ENCODE measurements around the gene CADM3. TPM values are rescaled to one million over a fixed set of nuclear protein-coding genes. Genes with fewer than 3 reads are reported as not detected.

The CADM3 gene
- polyA plus RNA-seq, 3 donors = not detected

- Mint-ChIP-seq H3K4me1 (peaks cover 40% of the 10 kb centered on the region), H3K4me3 (no peak overlapping the region), H3K27ac (peak overlapping the region in 2 of 7 donors; percentile 37), H3K36me3 (no peaks in the 10 kb centered on the region), H3K27me3 (ENCODE audit: low read depth in 3 of 3) (peaks cover 11 to 35% (median 24%) of the 10 kb centered on the region in 3 donors), H3K9me3 (peaks cover 0 to 2% (median 0%) of the 10 kb centered on the region in 7 donors)
- Histone ChIP-seq H4K20me1 (ENCODE audit: insufficient read depth, low read length) (no peaks in the 10 kb centered on the region), H2AFZ (ENCODE audit: insufficient read depth, low read depth, low read length, poor library complexity, severe bottlenecking) (no peak overlapping the region), H3K9ac (ENCODE audit: insufficient read depth, low read length, poor library complexity, severe bottlenecking) (no peak overlapping the region), H3K4me3 (replicated peaks in 1 of 3; ENCODE audit: low read depth in 2 of 3, low read length in 3 of 3) (no peak overlapping the region), H3K27ac (ENCODE audit: low read depth in 1 of 2, low read length in 2 of 2) (no peak overlapping the region), H3K9me3 (replicated peaks in 1 of 2; ENCODE audit: control insufficient read depth in 1 of 2, insufficient read depth in 1 of 2, low read length in 2 of 2) (no peaks in the 10 kb centered on the region), H3K36me3 (replicated peaks in 1 of 2; ENCODE audit: control insufficient read depth in 1 of 2, insufficient read depth in 2 of 2, low read length in 2 of 2) (no peaks in the 10 kb centered on the region), H3K4me2 (replicated peaks; ENCODE audit: extremely low read depth, low read length, poor library complexity, severe bottlenecking) (no peak overlapping the region), H3K4me1 (ENCODE audit: control insufficient read depth in 1 of 2, insufficient read depth in 2 of 2, low read length in 2 of 2) (peaks cover 19 to 25% of the 10 kb centered on the region in 2 donors), H3K79me2 (ENCODE audit: insufficient read depth, low read length) (no peaks in the 10 kb centered on the region), H3K27me3 (ENCODE audit: control insufficient read depth in 2 of 2, insufficient read depth in 2 of 2, low read length in 2 of 2) (peaks cover 0 to 19% of the 10 kb centered on the region in 2 donors)
- intact Hi-C loops (cut with micrococcal nuclease) = no loop called here
- no peak for DNase-seq
- 100% methylated on average over 1 of the region's 6 CpGs for WGBS (ENCODE audit: insufficient coverage)
- no peak for TF ChIP-seq CTCF (IDR thresholded peaks at IDR 0.05)
These were observed 33.8 kb downstream of the CADM3 start for GRCh38 chr1:159205225-159205624.

GRCh38 chr1:159206110-159206509 is 34.7 kb downstream of the CADM3 start:
- H3K9me3 Mint-ChIP-seq = peaks cover 0 to 2% (median 0%) of the 10 kb centered on the region in 7 donors
- intact Hi-C loops (cut with micrococcal nuclease) = no loop called here
- TF ChIP-seq CTCF (IDR thresholded peaks at IDR 0.05) = no peak
- H3K4me1 Mint-ChIP-seq = peaks cover 33% of the 10 kb centered on the region
- Histone ChIP-seq H4K20me1 (ENCODE audit: insufficient read depth, low read length) (no peaks in the 10 kb centered on the region), H3K79me2 (ENCODE audit: insufficient read depth, low read length) (no peaks in the 10 kb centered on the region), H3K4me1 (ENCODE audit: control insufficient read depth in 1 of 2, insufficient read depth in 2 of 2, low read length in 2 of 2) (peaks cover 13 to 23% of the 10 kb centered on the region in 2 donors), H3K4me3 (replicated peaks in 1 of 3; ENCODE audit: low read depth in 2 of 3, low read length in 3 of 3) (no peak overlapping the region), H2AFZ (ENCODE audit: insufficient read depth, low read depth, low read length, poor library complexity, severe bottlenecking) (no peak overlapping the region), H3K27me3 (ENCODE audit: control insufficient read depth in 2 of 2, insufficient read depth in 2 of 2, low read length in 2 of 2) (peaks cover 0 to 19% of the 10 kb centered on the region in 2 donors), H3K9me3 (replicated peaks in 1 of 2; ENCODE audit: control insufficient read depth in 1 of 2, insufficient read depth in 1 of 2, low read length in 2 of 2) (no peaks in the 10 kb centered on the region), H3K4me2 (replicated peaks; ENCODE audit: extremely low read depth, low read length, poor library complexity, severe bottlenecking) (no peak overlapping the region), H3K27ac (ENCODE audit: low read depth in 1 of 2, low read length in 2 of 2) (no peak overlapping the region), H3K36me3 (replicated peaks in 1 of 2; ENCODE audit: control insufficient read depth in 1 of 2, insufficient read depth in 2 of 2, low read length in 2 of 2) (no peaks in the 10 kb centered on the region), H3K9ac (ENCODE audit: insufficient read depth, low read length, poor library complexity, severe bottlenecking) (no peak overlapping the region)
- WGBS (ENCODE audit: insufficient coverage) = 100% methylated on average over 3 of the region's 4 CpGs
- peaks cover 9 to 30% (median 20%) of the 10 kb centered on the region in 3 donors for H3K27me3 Mint-ChIP-seq (ENCODE audit: low read depth in 3 of 3)
- no peak for DNase-seq
- H3K4me3 Mint-ChIP-seq = no peak overlapping the region
- H3K27ac Mint-ChIP-seq = peak overlapping the region in 1 of 7 donors; percentile 37
- no peaks in the 10 kb centered on the region for H3K36me3 Mint-ChIP-seq
